22Rv1 (cell line): Measurements from ENCODE around the gene CLEC3B.

Experiments
- H3K27ac ChIP-seq: fragments of 450-650 bp; 2 replicates; pipeline ENCODE4 v1.5.1; 2017
- CTCF ChIP-seq: fragments of 450-650 bp; IDR thresholded peaks from 2 replicates; pipeline ENCODE4 v1.5.1; 2017; ENCODE audit warnings: mild to moderate bottlenecking
- ZFX ChIP-seq: fragments of 450-650 bp; IDR thresholded peaks from 2 replicates; pipeline ENCODE4 v1.6.1; 2017; ENCODE audit warnings: antibody characterized with exemption, borderline replicate concordance

CLEC3B gene

GRCh38 chr3:44995142-44995770 is 30.8 kb upstream of the CLEC3B start:
- no peak for TF ChIP-seq CTCF
- TF ChIP-seq ZFX, result no peak
- H3K27ac ChIP-seq, result peak overlapping the region; percentile 53; the same call in 1 of the 2 replicates

- no peak overlapping the region for H3K27ac ChIP-seq
- TF ChIP-seq ZFX (no peak), CTCF (no peak)
Observed at GRCh38 chr3:44996556-44996969, 29.5 kb upstream of the CLEC3B start.

- no peak for TF ChIP-seq CTCF
- no peak for TF ChIP-seq ZFX
Observed at GRCh38 chr3:44999782-45000181, 26.3 kb upstream of the CLEC3B start.

GRCh38 chr3:45000823-45001222 is 25.3 kb upstream of the CLEC3B start:
- no peak for TF ChIP-seq ZFX
- no peak for TF ChIP-seq CTCF
- H3K27ac ChIP-seq, result no peak overlapping the region

More at GRCh38 chr3:44999782-45000181, 26.3 kb upstream of the CLEC3B start:
- H3K27ac ChIP-seq, result no peak overlapping the region

- no peak overlapping the region for H3K27ac ChIP-seq
- TF ChIP-seq CTCF (no peak), ZFX (no peak)
Observed at GRCh38 chr3:45001738-45002137, 24.4 kb upstream of the CLEC3B start.

GRCh38 chr3:45002139-45002660 is 23.9 kb upstream of the CLEC3B start:
- no peak for TF ChIP-seq ZFX
- no peak for TF ChIP-seq CTCF
- H3K27ac ChIP-seq, result no peak overlapping the region

- no peak for TF ChIP-seq CTCF
- no peak for TF ChIP-seq ZFX
- H3K27ac ChIP-seq, result no peak overlapping the region
Observed at GRCh38 chr3:45002720-45003119, 23.4 kb upstream of the CLEC3B start.
